Muscle layer of colon (tissue), 2 donors: ENCODE measurements around the gene SPTAN1.
"Not testable (repeated sequence)": the region's sequence is repeated elsewhere in the genome, so short reads cannot be mapped to it uniquely, and the experiment has no call there.

ENCODE experiments used
- H3K27ac ChIP-seq: one replicate; pipeline ENCODE4 v1.7.0; 2013; ENCODE audit warnings: low read depth, mild to moderate bottlenecking, low read length, moderate library complexity
- H3K27me3 ChIP-seq, 2 donors: one replicate each; pipeline ENCODE4 v1.7.0; 2013; ENCODE audit warnings: low read length in 2 of 2, mild to moderate bottlenecking in 2 of 2; ENCODE audit not compliant: insufficient read depth in 2 of 2, control insufficient read depth in 1 of 2
- H3K36me3 ChIP-seq: one replicate; pipeline ENCODE4 v1.7.0; 2013; ENCODE audit warnings: mild to moderate bottlenecking, low read length; ENCODE audit not compliant: insufficient read depth
- H3K4me1 ChIP-seq: one replicate; pipeline ENCODE4 v1.7.0; 2013; ENCODE audit warnings: mild to moderate bottlenecking, low read length; ENCODE audit not compliant: insufficient read depth
- H3K4me3 ChIP-seq, 2 donors: one replicate each; pipeline ENCODE4 v1.7.0; 2013; ENCODE audit warnings: low read length in 2 of 2, low read depth in 1 of 2, mild to moderate bottlenecking in 1 of 2, moderate library complexity in 1 of 2
- H3K9ac ChIP-seq: one replicate; pipeline ENCODE4 v1.7.0; 2013; ENCODE audit warnings: low read length
- H3K9me3 ChIP-seq: one replicate; pipeline ENCODE4 v1.7.0; 2013; ENCODE audit warnings: mild to moderate bottlenecking, low read length
- donor health status: abdominal sarcoma.
- donor health status: Adenocarcinoma of cecum.

The SPTAN1 gene

GRCh38 chr9:128654481-128654880 is 102.1 kb downstream of the SPTAN1 start:
- H3K4me3 ChIP-seq = no peak overlapping the region
- H3K27me3 ChIP-seq = no peaks in the 10 kb centered on the region
- peaks cover 3% of the 10 kb centered on the region for H3K4me1 ChIP-seq
- H3K9me3 ChIP-seq = no peaks in the 10 kb centered on the region
- no peak overlapping the region for H3K9ac ChIP-seq
- H3K27ac ChIP-seq = no peak overlapping the region
- H3K36me3 ChIP-seq = no peaks in the 10 kb centered on the region

GRCh38 chr9:128656416-128657343 is 104.3 kb downstream of the SPTAN1 start, which contains the start of gene DYNC2I2:
Gene DYNC2I2 (minus strand): TSS chr9:128656847. CDS start chr9:128656726, 121 bp downstream.
- peaks cover 3% of the 10 kb centered on the region for H3K4me1 ChIP-seq
- no peaks in the 10 kb centered on the region for H3K27me3 ChIP-seq
- peak within 1 kb of the TSS; percentile 81 for H3K9ac ChIP-seq
- H3K9me3 ChIP-seq = no peaks in the 10 kb centered on the region
- peak within 1 kb of the TSS; percentile 87 for H3K27ac ChIP-seq
- H3K4me3 ChIP-seq = peak within 1 kb of the TSS; percentile 79 to 92
- H3K36me3 ChIP-seq = no peaks in the 10 kb centered on the region

GRCh38 chr9:128657344-128657704 is 104.9 kb downstream of the SPTAN1 start:
- peaks cover 3% of the 10 kb centered on the region for H3K4me1 ChIP-seq
- H3K27me3 ChIP-seq = no peaks in the 10 kb centered on the region
- peak overlapping the region in 1 of 2 donors; percentile 92 for H3K4me3 ChIP-seq
- no peaks in the 10 kb centered on the region for H3K36me3 ChIP-seq
- peak overlapping the region; percentile 87 for H3K27ac ChIP-seq
- peak overlapping the region; percentile 81 for H3K9ac ChIP-seq
- H3K9me3 ChIP-seq = no peaks in the 10 kb centered on the region

- no peak overlapping the region for H3K9ac ChIP-seq
- no peaks in the 10 kb centered on the region for H3K9me3 ChIP-seq
- no peak overlapping the region for H3K4me3 ChIP-seq
- H3K27me3 ChIP-seq = no peaks in the 10 kb centered on the region
- H3K36me3 ChIP-seq = no peaks in the 10 kb centered on the region
- H3K4me1 ChIP-seq = peaks cover 3% of the 10 kb centered on the region
- H3K27ac ChIP-seq = no peak overlapping the region
These were observed 105.4 kb downstream of the SPTAN1 start for GRCh38 chr9:128657796-128658195.

- H3K36me3 ChIP-seq, H3K9ac ChIP-seq, H3K9me3 ChIP-seq, H3K27ac ChIP-seq, H3K4me3 ChIP-seq, H3K27me3 ChIP-seq, H3K4me1 ChIP-seq: not testable (repeated sequence)
These were observed 114.1 kb downstream of the SPTAN1 start for GRCh38 chr9:128666481-128666941.

GRCh38 chr9:128669786-128670185 is 117.4 kb downstream of the SPTAN1 start:
- H3K4me1 ChIP-seq = no peaks in the 10 kb centered on the region
- H3K36me3 ChIP-seq = no peaks in the 10 kb centered on the region
- H3K9me3 ChIP-seq = no peaks in the 10 kb centered on the region
- H3K4me3 ChIP-seq = no peak overlapping the region
- no peak overlapping the region for H3K27ac ChIP-seq
- no peaks in the 10 kb centered on the region for H3K27me3 ChIP-seq
- no peak overlapping the region for H3K9ac ChIP-seq

- no peaks in the 10 kb centered on the region for H3K4me1 ChIP-seq
- H3K27ac ChIP-seq = no peak overlapping the region
- H3K9me3 ChIP-seq = no peaks in the 10 kb centered on the region
- no peak overlapping the region for H3K4me3 ChIP-seq
- H3K36me3 ChIP-seq = no peaks in the 10 kb centered on the region
- H3K27me3 ChIP-seq = no peaks in the 10 kb centered on the region
- no peak overlapping the region for H3K9ac ChIP-seq
These were observed 123.0 kb downstream of the SPTAN1 start for GRCh38 chr9:128675382-128675781.

GRCh38 chr9:128677794-128678193 is 125.4 kb downstream of the SPTAN1 start:
- H3K27ac ChIP-seq = no peak overlapping the region
- H3K36me3 ChIP-seq = no peaks in the 10 kb centered on the region
- H3K9me3 ChIP-seq = no peaks in the 10 kb centered on the region
- H3K4me1 ChIP-seq = no peaks in the 10 kb centered on the region
- H3K9ac ChIP-seq = no peak overlapping the region
- no peaks in the 10 kb centered on the region for H3K27me3 ChIP-seq
- H3K4me3 ChIP-seq = no peak overlapping the region
